WTC11 (cell line): Measurements from ENCODE around the gene SMURF1. TPM values are rescaled to one million over a fixed set of nuclear protein-coding genes. Genes with fewer than 3 reads are reported as not detected.
A peak's percentile ranks its signal among the peaks of the same experiment; 100 is the strongest.

Source experiments
- ATAC-seq: fragments of 200-7000 bp; cut with Tn5 transposase; 2 replicates; pipeline ENCODE4 v1.10.0; 2021; ENCODE audit warnings: mild to moderate bottlenecking, moderate library complexity
- CTCF ChIA-PET: fragments of 300-600 bp; sonication (Branson Sonifier 250); formaldehyde crosslinking; loops from one replicate; lab custom pipeline; 2021; ENCODE audit warnings: antibody characterized with exemption; lab: Charles Lee
- POLR2A ChIA-PET: fragments of 350-600 bp; sonication (Branson Sonifier 250); formaldehyde crosslinking; loops from one replicate; lab custom pipeline; 2021; ENCODE audit warnings: antibody characterized with exemption; lab: Charles Lee
- DNase-seq: peaks from one replicate; pipeline ENCODE4 v3.0.0; 2021; ENCODE audit warnings: low spot score
- H3K27ac Mint-ChIP-seq: 2 replicates; pipeline ENCODE4 v1.8.0; 2021; ENCODE audit warnings: mixed read lengths
- H3K27me3 Mint-ChIP-seq: 2 replicates; pipeline ENCODE4 v1.8.0; 2021; ENCODE audit warnings: low read depth, mild to moderate bottlenecking, moderate library complexity, mixed read lengths
- H3K36me3 Mint-ChIP-seq: 2 replicates; pipeline ENCODE4 v1.8.0; 2021; ENCODE audit warnings: mixed read lengths
- H3K4me1 Mint-ChIP-seq: 2 replicates; pipeline ENCODE4 v1.8.0; 2022; ENCODE audit warnings: mixed read lengths
- H3K4me3 Mint-ChIP-seq: 2 replicates; pipeline ENCODE4 v1.8.0; 2021; ENCODE audit warnings: mild to moderate bottlenecking, moderate library complexity, mixed read lengths
- H3K9me3 Mint-ChIP-seq: 2 replicates; pipeline ENCODE4 v1.8.0; 2021; ENCODE audit warnings: mixed read lengths
- CBFB ChIP-seq: sonication (generic); formaldehyde crosslinking; IDR thresholded peaks from 2 replicates; pipeline ENCODE4 v1.8.1; 2022; ENCODE audit warnings: mild to moderate bottlenecking, low read depth, missing genetic modification reagents
- GABPB1 ChIP-seq: sonication (generic); formaldehyde crosslinking; IDR thresholded peaks from 2 replicates; pipeline ENCODE4 v1.8.1; 2023; ENCODE audit warnings: mild to moderate bottlenecking, missing genetic modification reagents
- MYBL2 ChIP-seq: sonication (generic); formaldehyde crosslinking; IDR thresholded peaks from 2 replicates; pipeline ENCODE4 v1.8.1; 2023; ENCODE audit warnings: mild to moderate bottlenecking, moderate library complexity, missing genetic modification reagents
- RELA ChIP-seq: sonication (generic); formaldehyde crosslinking; IDR thresholded peaks from 2 replicates; pipeline ENCODE4 v1.8.1; 2022; ENCODE audit warnings: missing genetic modification reagents, mild to moderate bottlenecking, borderline replicate concordance
- SOX15 ChIP-seq: fragments of 250-450 bp; sonication (Bioruptor Pico); IDR thresholded peaks from 2 replicates; pipeline ENCODE4 v1.9.0; 2021; ENCODE audit warnings: mild to moderate bottlenecking
- TEAD1 ChIP-seq: sonication (generic); formaldehyde crosslinking; IDR thresholded peaks from 2 replicates; pipeline ENCODE4 v1.8.0; 2022; ENCODE audit warnings: mild to moderate bottlenecking, missing genetic modification reagents
- ZNF263 ChIP-seq: sonication (generic); formaldehyde crosslinking; IDR thresholded peaks from 2 replicates; pipeline ENCODE4 v1.8.1; 2022; ENCODE audit warnings: low read depth, mild to moderate bottlenecking, moderate library complexity, missing genetic modification reagents
- ZNF423 ChIP-seq: fragments of 250-450 bp; sonication (Bioruptor Pico); IDR thresholded peaks from 2 replicates; pipeline ENCODE4 v2.1.2; 2022; ENCODE audit warnings: mild to moderate bottlenecking, moderate library complexity
- total RNA-seq: library from RNA; stranded (reverse); gene quantifications from 3 replicates; pipeline ENCODE4 v1.2.3, GENCODE V29; 2021
- TF ChIP-seq, protein P1 (sequence below): fragments of 250-450 bp; sonication (Bioruptor Pico); IDR thresholded peaks from 2 replicates; pipeline ENCODE4 v1.8.0; 2021; ENCODE audit warnings: mild to moderate bottlenecking
- TF ChIP-seq, protein P2 (sequence below): sonication (generic); formaldehyde crosslinking; IDR thresholded peaks from 2 replicates; pipeline ENCODE4 v1.8.0; 2022; ENCODE audit warnings: mild to moderate bottlenecking, missing genetic modification reagents
- TF ChIP-seq, protein P3 (sequence below): fragments of 250-450 bp; sonication (Bioruptor Pico); IDR thresholded peaks from 2 replicates; pipeline ENCODE4 v1.9.0; 2021; ENCODE audit warnings: mild to moderate bottlenecking
- TF ChIP-seq, protein P4 (sequence below): sonication (generic); formaldehyde crosslinking; IDR thresholded peaks from 2 replicates; pipeline ENCODE4 v1.8.0; 2022; ENCODE audit warnings: mild to moderate bottlenecking, missing genetic modification reagents
- TF ChIP-seq, protein P5 (sequence below): sonication (generic); formaldehyde crosslinking; IDR thresholded peaks from 2 replicates; pipeline ENCODE4 v1.8.0; 2022; ENCODE audit warnings: mild to moderate bottlenecking, missing genetic modification reagents
- TF ChIP-seq, protein P6 (sequence below): sonication (generic); formaldehyde crosslinking; IDR thresholded peaks from 2 replicates; pipeline ENCODE4 v1.8.1; 2023; ENCODE audit warnings: mild to moderate bottlenecking, moderate library complexity, missing genetic modification reagents

Gene SMURF1
- total RNA-seq, 1 experiment from 2014 or later = 23.2 TPM

DNA sequence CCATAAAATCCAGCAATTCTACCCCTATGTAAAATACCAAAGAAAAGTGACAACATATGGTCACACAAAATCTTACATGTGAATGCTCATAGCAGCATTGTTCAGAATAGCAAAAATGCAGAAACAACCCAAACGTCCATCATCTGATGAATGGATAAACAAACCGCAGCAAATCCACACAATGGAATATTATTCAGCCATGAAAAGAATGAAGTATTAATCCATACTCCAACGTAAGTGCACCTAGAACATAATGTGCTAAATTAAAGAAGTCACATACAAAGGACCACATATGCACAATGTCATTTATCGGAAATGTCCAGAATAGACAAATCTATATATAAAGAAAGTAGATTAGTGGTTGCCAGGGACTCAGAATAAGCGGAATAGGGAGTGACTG lies 57.4 kb downstream of the SMURF1 start:
- ChIA-PET CTCF (no interaction called here), POLR2A (no interaction called here)
- ATAC-seq = no peak
- Mint-ChIP-seq H3K27ac (no peak overlapping the region), H3K27me3 (no peaks in the 10 kb centered on the region), H3K36me3 (peaks cover 15% of the 10 kb centered on the region), H3K9me3 (peaks cover 8% of the 10 kb centered on the region), H3K4me3 (no peak overlapping the region), H3K4me1 (peaks cover 10% of the 10 kb centered on the region)
- no peak for DNase-seq
- TF ChIP-seq, protein P1, sequence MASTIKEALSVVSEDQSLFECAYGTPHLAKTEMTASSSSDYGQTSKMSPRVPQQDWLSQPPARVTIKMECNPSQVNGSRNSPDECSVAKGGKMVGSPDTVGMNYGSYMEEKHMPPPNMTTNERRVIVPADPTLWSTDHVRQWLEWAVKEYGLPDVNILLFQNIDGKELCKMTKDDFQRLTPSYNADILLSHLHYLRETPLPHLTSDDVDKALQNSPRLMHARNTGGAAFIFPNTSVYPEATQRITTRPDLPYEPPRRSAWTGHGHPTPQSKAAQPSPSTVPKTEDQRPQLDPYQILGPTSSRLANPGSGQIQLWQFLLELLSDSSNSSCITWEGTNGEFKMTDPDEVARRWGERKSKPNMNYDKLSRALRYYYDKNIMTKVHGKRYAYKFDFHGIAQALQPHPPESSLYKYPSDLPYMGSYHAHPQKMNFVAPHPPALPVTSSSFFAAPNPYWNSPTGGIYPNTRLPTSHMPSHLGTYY (CRISPR knock-in tag) = no peak
- TF ChIP-seq, protein P2, sequence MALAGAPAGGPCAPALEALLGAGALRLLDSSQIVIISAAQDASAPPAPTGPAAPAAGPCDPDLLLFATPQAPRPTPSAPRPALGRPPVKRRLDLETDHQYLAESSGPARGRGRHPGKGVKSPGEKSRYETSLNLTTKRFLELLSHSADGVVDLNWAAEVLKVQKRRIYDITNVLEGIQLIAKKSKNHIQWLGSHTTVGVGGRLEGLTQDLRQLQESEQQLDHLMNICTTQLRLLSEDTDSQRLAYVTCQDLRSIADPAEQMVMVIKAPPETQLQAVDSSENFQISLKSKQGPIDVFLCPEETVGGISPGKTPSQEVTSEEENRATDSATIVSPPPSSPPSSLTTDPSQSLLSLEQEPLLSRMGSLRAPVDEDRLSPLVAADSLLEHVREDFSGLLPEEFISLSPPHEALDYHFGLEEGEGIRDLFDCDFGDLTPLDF = no peak
- TF ChIP-seq, protein P3, sequence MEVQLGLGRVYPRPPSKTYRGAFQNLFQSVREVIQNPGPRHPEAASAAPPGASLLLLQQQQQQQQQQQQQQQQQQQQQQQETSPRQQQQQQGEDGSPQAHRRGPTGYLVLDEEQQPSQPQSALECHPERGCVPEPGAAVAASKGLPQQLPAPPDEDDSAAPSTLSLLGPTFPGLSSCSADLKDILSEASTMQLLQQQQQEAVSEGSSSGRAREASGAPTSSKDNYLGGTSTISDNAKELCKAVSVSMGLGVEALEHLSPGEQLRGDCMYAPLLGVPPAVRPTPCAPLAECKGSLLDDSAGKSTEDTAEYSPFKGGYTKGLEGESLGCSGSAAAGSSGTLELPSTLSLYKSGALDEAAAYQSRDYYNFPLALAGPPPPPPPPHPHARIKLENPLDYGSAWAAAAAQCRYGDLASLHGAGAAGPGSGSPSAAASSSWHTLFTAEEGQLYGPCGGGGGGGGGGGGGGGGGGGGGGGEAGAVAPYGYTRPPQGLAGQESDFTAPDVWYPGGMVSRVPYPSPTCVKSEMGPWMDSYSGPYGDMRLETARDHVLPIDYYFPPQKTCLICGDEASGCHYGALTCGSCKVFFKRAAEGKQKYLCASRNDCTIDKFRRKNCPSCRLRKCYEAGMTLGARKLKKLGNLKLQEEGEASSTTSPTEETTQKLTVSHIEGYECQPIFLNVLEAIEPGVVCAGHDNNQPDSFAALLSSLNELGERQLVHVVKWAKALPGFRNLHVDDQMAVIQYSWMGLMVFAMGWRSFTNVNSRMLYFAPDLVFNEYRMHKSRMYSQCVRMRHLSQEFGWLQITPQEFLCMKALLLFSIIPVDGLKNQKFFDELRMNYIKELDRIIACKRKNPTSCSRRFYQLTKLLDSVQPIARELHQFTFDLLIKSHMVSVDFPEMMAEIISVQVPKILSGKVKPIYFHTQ (CRISPR knock-in tag) = no peak
- TF ChIP-seq ZNF423 (CRISPR knock-in tag) (no peak), RELA (CRISPR knock-in tag) (no peak), MYBL2 (no peak), TEAD1 (CRISPR knock-in tag) (no peak), CBFB (CRISPR knock-in tag) (no peak), SOX15 (CRISPR knock-in tag) (no peak)
- TF ChIP-seq, protein P4, sequence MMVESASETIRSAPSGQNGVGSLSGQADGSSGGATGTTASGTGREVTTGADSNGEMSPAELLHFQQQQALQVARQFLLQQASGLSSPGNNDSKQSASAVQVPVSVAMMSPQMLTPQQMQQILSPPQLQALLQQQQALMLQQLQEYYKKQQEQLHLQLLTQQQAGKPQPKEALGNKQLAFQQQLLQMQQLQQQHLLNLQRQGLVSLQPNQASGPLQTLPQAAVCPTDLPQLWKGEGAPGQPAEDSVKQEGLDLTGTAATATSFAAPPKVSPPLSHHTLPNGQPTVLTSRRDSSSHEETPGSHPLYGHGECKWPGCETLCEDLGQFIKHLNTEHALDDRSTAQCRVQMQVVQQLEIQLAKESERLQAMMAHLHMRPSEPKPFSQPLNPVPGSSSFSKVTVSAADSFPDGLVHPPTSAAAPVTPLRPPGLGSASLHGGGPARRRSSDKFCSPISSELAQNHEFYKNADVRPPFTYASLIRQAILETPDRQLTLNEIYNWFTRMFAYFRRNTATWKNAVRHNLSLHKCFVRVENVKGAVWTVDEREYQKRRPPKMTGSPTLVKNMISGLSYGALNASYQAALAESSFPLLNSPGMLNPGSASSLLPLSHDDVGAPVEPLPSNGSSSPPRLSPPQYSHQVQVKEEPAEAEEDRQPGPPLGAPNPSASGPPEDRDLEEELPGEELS (CRISPR knock-in tag) = no peak
- TF ChIP-seq, protein P5, sequence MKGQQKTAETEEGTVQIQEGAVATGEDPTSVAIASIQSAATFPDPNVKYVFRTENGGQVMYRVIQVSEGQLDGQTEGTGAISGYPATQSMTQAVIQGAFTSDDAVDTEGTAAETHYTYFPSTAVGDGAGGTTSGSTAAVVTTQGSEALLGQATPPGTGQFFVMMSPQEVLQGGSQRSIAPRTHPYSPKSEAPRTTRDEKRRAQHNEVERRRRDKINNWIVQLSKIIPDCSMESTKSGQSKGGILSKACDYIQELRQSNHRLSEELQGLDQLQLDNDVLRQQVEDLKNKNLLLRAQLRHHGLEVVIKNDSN = no peak
- TF ChIP-seq, protein P6, sequence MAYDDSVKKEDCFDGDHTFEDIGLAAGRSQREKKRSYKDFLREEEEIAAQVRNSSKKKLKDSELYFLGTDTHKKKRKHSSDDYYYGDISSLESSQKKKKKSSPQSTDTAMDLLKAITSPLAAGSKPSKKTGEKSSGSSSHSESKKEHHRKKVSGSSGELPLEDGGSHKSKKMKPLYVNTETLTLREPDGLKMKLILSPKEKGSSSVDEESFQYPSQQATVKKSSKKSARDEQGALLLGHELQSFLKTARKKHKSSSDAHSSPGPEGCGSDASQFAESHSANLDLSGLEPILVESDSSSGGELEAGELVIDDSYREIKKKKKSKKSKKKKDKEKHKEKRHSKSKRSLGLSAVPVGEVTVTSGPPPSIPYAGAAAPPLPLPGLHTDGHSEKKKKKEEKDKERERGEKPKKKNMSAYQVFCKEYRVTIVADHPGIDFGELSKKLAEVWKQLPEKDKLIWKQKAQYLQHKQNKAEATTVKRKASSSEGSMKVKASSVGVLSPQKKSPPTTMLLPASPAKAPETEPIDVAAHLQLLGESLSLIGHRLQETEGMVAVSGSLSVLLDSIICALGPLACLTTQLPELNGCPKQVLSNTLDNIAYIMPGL (CRISPR knock-in tag) = no peak

DNA sequence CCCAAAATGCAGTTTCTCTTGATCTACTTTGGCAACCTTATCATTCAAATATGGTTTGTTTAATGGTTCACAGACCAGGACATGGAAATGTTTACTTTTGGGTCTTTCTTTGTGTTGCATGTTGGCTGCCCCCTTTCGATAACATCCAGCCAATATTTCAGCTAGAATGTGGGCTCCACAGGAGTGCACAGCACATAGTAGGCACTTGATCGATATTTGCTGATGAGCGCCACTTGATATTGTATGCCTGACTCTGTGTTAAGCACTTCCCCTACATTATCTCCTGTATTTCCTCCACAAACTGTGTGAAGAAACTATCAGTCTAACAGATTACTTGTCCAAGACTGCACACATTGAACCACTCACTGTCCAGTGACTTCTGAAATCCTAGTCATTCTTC lies 60.2 kb downstream of the SMURF1 start:
- DNase-seq = no peak
- POLR2A ChIA-PET = no interaction called here
- peak overlapping the region; percentile 77 for H3K27ac Mint-ChIP-seq

More for the DNA sequence above, 60.2 kb downstream of the SMURF1 start:
- peaks cover 15% of the 10 kb centered on the region for H3K36me3 Mint-ChIP-seq
- CTCF ChIA-PET = no interaction called here
- peaks cover 23% of the 10 kb centered on the region for H3K4me1 Mint-ChIP-seq
- H3K27me3 Mint-ChIP-seq = no peaks in the 10 kb centered on the region
- no peak overlapping the region for H3K4me3 Mint-ChIP-seq
- H3K9me3 Mint-ChIP-seq = peaks cover 8% of the 10 kb centered on the region
- no peak for ATAC-seq
- peak; percentile 23; the same call in 1 of the 2 replicates for TF ChIP-seq GABPB1
- TF ChIP-seq ZNF263 (CRISPR knock-in tag) = no peak
